Right forelimb (tissue), 1 donor: ENCODE results near the gene TWIST1.

Experiments used
- DNase-seq: peaks from one replicate; pipeline ENCODE4 v3.0.0-alpha.2; 2018

The TWIST1 gene

DNA sequence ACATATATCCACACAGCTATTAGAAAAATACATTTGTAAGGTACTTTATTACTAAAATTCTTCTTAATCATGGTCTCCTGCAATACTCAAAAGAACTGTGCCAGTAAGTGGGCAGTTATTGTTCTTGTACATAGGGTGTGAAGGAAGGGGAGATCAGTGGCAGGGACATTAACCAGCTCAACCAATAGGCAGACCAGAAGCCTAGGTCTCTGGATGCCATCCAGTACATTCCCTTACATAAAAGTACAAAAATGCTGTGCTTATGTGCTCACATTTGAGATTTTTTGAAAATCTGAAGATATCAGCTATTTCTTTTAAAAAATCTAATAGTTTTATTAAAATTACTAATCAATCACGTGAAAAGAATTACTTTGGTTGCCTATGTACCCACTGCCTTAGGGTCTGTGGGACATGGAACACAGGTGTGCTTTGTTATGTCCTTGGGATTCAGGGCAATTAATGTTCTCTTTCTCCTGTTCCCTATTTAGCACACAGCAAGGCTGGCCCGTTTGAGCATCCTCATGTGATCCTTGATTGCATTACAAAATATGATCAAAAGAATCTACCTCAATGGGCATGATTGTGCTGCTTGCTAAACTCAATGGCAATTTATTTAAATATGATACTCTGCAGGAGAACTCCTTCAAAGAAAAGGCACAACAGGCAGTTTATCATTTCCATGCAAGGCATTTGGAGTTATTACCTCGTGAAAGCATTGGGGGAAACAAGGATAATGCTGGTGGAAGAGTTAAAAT, 22.7 kb downstream of the TWIST1 start:
- DNase-seq, result no peak

DNA sequence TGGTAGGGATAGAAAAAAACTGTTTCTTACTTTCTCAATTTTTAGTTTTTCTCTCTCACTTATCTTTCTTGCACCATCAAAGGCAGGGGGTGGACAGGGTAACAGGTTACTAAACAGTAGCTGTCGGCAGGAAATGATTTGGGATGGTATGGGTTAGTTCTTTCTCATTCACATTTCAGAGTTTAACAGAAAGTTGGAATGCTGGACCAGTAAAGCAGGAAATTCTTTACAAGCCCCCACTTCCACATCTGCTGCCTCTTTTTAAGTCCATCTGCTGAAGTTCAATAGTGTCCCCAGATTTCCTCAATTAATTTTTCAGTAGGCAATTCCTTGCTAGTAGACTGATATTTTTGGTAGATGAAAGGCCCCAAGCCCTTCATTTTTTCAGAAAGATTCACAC, 23.3 kb downstream of the TWIST1 start:
- no peak for DNase-seq

DNA sequence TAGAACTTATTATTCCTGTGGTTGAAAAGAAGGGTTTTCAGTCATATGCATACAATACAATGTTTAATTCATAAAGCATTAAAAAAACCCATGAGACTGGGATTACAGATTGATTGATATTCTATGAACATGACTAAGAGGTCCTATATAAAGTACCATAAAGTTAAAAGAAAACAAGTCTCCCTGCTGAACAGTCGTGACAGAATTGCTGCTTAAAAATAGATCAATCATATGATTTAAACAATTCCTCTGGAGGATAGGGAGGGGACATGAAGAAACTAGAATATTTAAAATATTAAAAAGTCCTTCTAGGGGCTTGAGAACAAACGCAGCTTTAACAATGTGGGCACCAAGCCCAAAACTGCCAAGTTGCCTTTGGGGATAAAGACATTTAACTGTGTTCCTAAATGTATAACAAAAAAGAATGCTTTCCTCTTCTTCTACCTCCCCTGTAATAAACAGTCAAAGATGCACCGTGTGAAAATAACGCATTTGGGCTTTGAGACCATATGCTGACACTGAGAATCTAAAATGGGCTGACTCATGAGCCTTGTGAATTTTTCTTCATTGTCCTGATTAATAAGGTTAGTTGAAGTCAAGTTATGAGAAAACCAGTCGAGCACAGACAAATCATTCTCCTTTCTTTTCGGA, 25.8 kb downstream of the TWIST1 start:
- no peak for DNase-seq

DNA sequence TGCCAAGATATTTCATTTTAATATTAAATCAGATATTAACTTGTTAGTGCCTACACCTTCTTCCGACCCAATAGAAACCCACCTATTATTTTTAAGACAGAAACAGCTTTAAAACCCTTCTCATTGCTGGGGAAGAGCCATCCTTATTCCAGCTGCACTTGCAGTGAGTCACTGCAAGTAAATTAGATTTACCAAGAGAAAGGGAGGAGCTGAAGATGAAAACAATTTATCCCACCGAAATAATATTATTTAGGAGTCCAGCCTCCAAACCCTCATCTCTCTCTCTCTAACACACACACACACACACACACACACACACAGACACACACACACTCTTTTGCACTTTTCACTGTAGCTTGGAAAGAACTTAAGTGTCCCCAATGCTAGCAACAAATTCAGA, 26.9 kb downstream of the TWIST1 start:
- DNase-seq, result no peak

- DNase-seq, result no peak
Observed at GRCh38 chr7:19089797-19090196, 27.6 kb downstream of the TWIST1 start.

GRCh38 chr7:19089378-19089777, 28.1 kb downstream of the TWIST1 start:
- DNase-seq, result no peak

GRCh38 chr7:19080093-19080492, 37.3 kb downstream of the TWIST1 start:
- DNase-seq, result no peak

DNA sequence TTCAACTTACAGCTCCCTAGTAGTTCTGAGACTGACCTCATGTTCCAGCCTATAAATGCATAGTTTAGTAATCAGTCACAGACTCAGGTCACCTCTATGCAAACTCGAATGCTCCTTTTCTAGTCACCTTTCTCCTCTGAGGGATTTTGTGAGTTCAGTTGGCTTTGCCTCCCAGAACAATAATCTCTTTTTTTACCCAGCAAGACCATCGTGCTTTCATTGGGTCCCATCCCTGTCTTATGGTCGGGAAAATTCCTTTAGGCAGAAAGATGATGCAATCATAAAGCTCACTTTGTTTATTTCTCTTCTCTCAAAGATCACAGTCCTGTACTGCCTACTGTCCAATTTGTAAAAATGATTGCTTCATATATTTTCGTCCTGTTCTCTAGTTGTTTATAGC, 38.4 kb downstream of the TWIST1 start:
- no peak for DNase-seq

DNA sequence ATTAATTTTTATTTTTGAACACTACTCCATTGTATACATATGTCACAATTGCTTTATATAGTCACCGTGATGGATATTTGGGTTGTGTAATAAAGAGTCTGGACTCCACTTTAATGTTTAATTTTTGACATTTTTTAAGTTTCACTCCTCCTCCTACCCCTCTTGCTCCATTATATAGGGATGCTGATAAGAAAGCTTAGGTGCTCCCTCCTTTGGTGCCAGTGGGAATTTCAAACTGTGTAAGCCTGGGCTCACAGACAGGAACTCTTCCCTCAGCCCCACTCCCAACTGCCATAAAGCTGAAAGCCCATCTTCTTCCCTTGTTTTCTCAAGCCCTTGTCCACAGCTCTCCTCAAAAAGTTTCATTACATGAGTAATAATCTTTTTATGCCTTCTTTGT, 47.6 kb downstream of the TWIST1 start:
- no peak for DNase-seq

DNA sequence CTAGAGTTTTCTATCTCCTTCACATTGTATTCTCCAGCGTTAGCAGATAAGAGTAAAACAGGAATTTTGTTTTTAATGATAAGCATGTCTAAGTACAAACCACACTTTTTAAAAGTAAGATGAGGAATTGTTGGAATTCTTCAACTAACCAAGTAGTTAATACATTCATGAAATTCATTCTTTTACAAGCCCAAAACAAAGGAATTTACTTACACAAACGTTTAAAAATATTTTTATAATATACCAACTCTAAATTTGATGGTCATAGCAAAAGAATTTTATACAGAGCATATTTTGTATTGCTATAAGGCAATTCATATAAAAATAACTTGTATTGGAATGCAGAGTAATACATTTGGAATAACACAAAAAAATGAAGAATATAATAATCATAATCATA, 51.3 kb downstream of the TWIST1 start:
- DNase-seq, result no peak
